PFSK-1 (cell line): ENCODE results near the gene RAPSN.

Source experiments
- POLR2AphosphoS5 ChIP-seq: IDR thresholded peaks from 2 replicates; pipeline ENCODE4 v1.6.1; 2012; ENCODE audit warnings: low read depth, mild to moderate bottlenecking, control low read depth, low read length, moderate library complexity
- TAF1 ChIP-seq: IDR thresholded peaks from 2 replicates; pipeline ENCODE4 v1.6.1; 2012; ENCODE audit warnings: low read length, control low read depth, borderline replicate concordance; ENCODE audit not compliant: insufficient read depth

GRCh38 chr11:47478651-47479329 is 29.9 kb upstream of the RAPSN start:
- TF ChIP-seq TAF1 = no peak
- no peak for TF ChIP-seq POLR2AphosphoS5
